DMS114 treated with DMSO at 0.1 percent for 48 hours (cell line): ENCODE data around the gene COPS7A.
A peak's percentile ranks its signal among the peaks of the same experiment; 100 is the strongest.

Experiments used
- DNase-seq: peaks from one replicate; lab custom pipeline; 2025; ENCODE audit not compliant: unreplicated experiment; lab: John Stamatoyannopoulos, UW

The COPS7A gene

DNA sequence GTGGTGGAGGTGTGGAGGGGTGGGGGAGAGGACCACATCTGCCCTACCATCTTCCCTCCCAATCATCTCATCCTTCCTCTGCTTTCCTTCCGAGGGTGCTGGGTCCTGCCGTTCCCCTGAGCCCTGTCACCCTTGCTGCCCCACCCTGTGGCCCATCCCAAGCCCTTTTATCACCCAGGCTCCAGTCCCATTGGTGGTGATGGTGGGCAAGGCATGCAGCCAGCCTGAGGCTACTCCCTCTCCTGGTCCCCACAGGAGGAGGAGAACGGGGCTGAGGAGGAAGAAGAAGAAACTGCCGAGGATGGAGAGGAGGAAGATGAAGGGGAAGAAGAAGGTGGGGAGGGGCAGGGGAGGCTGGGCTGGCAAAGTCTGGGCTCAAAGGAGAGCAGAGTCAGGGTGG, 45.8 kb downstream of the COPS7A start:
- DNase-seq: no peak

DNA sequence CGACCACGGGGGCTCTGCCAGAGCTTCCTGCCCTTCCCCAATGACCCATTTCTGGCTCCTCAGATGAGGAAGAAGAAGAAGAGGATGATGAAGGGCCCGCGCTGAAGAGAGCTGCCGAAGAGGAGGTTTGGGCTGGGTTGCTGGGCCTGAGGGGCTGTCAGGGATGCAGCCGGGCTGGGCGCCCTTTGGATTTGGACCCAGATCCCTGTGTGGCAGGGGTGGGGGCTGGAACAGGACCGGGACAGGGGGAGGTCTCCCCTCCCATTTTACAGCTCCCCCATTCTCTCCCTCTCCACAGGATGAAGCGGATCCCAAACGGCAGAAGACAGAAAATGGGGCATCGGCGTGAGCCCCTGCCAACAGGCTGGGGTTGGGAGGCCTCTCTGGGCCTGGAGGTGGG, 46.2 kb downstream of the COPS7A start:
- DNase-seq: no peak

DNA sequence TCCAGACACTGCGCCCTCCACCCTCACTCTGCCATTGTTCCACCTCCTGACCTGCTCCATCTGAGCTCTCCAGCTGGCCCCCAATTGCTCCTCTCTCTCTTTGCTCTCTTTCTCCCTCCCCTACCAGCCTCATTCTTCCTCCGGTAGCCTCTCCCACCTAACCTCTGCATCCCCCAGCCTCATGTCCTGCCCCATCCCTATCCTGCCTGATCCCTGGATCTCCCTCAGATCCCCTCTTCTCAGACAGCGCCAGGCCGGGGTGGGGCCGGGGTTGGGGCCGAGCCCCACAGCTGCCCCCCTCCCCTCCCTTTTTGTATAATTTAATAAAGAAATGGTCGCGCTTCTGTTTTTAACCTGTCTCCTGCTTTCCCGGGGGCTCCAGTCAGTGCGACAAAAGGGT, 46.8 kb downstream of the COPS7A start:
- no peak for DNase-seq

DNA sequence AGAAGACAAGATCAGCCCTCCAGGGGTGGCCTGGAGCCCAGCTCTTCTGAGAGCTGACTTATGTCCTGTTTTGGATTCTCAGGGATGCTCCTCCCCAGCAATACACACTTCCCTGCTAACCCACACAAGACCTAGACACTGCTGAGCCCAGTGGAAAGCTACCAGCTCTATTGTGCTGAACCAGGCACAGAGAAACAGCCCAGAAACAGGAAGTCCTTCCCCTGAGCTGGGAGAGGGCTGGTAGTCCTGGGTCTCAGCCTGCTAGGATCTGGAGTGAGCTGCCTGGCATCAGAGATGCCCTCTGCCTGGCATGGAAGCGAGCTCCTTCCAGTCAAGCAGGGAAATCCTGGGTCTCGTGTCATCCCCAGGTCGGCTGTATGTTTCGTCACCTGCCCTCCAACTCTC, 47.2 kb downstream of the COPS7A start:
- no peak for DNase-seq

DNA sequence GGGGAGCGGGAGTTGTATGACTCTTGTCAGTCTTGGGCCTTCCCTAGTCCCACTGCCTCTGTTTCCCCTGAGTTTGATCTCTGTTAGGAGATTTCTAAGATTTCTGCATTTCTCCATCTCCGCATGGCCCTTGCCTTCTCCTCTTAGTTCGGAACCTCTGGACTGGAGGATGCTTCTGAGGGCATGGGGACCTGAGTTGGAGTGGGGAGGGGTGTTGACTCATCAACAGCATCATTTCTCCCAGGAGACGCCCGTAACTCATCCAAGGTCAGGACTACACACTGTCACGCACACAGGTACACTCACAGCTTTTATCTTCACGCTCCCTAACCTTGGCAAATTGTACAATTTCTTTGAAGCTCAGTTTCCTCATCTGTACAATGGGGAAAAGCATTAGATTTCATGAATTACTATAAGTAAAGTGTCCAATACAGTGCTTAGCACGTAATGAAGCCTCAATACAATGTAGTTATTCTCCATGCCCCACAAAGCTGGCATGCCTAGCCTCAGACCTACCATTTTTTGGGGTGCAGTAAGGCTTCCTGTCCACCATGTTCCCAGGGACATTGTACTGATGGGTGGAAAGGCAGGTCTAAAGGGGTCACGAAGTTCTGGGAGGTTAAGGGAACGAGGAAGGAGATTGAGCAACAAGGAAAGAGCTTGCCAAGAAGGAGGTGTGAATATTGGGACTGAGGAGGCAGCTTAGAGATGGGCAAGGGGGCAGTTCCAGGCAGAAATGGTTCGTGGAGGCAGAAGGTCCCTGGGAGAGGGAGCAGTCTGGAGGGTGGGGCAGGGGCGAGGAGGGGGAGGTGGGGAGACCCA, 47.9 kb downstream of the COPS7A start:
- DNase-seq: no peak

DNA sequence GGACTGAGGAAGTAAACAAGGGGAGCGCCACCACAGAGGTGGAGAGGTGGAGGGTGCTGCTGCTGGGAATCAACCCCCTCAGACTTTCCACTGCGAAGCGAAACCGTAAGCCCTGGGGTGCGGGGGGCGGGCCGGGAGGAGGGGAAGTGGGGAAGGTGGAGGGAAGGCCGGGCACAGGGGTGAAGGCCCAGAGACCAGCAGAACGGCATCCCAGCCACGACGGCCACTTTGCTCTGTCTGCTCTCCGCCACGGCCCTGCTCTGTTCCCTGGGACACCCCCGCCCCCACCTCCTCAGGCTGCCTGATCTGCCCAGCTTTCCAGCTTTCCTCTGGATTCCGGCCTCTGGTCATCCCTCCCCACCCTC, 48.5 kb downstream of the COPS7A start, which contains the start of gene LAG3:
Gene LAG3 (plus strand): TSS at position 190 of the 365 bp plus-strand sequence. CDS start 333 bp downstream, outside the sequence.
- no peak for DNase-seq

DNA sequence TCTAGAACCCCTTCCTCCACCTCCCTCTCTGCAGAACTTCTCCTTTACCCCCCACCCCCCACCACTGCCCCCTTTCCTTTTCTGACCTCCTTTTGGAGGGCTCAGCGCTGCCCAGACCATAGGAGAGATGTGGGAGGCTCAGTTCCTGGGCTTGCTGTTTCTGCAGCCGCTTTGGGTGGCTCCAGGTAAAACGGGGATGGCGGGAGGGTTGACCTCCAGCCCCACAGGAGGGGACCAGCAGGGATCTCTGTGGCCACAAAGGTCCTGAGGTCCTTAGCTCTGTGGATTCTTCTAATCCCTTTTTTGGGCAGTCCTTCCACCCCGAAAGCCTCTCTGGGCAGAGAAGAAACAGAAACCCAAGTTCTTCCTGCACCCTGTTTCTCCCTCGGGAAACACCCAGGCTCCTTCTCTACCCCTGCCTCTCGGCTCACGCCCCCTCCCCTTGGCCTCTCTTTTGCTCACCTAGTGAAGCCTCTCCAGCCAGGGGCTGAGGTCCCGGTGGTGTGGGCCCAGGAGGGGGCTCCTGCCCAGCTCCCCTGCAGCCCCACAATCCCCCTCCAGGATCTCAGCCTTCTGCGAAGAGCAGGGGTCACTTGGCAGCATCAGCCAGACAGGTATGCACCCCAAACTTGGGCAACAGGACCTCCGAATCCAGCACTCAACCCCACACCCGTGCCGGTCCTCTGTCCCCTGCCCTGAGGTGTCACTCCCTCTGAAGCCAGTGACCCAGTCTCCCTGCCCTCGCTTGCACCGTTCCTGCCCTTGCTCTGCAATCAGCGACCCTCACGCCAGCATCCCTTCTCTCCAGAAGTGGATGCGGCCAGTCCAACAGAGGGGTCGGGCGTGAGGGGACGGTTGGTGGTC, 49.1 kb downstream of the COPS7A start:
- DNase-seq: no peak

DNA sequence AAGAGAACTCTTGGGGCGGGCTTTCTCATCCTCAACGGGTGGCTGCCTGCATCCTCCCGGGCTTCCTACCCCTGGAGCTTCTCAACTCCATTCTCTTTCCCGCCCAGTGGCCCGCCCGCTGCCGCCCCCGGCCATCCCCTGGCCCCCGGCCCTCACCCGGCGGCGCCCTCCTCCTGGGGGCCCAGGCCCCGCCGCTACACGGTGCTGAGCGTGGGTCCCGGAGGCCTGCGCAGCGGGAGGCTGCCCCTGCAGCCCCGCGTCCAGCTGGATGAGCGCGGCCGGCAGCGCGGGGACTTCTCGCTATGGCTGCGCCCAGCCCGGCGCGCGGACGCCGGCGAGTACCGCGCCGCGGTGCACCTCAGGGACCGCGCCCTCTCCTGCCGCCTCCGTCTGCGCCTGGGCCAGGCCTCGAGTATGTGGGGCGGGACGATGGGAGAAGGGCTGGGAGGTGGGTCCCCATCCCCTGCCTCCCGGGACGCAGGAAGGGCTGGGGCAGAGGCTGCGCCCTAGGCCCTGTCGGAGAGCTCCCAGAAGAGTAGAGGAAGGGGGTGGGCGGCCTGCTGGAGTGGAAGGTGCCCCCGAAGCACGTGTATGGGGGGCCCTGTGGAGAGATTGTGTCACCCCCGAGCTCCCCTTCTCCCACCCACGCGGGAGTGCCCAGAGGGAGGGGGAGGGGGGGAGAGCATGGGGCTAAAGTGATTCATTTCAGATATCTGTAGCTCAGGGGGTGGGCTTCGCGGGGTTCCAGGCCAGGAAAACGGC, 49.9 kb downstream of the COPS7A start:
- no peak for DNase-seq

DNA sequence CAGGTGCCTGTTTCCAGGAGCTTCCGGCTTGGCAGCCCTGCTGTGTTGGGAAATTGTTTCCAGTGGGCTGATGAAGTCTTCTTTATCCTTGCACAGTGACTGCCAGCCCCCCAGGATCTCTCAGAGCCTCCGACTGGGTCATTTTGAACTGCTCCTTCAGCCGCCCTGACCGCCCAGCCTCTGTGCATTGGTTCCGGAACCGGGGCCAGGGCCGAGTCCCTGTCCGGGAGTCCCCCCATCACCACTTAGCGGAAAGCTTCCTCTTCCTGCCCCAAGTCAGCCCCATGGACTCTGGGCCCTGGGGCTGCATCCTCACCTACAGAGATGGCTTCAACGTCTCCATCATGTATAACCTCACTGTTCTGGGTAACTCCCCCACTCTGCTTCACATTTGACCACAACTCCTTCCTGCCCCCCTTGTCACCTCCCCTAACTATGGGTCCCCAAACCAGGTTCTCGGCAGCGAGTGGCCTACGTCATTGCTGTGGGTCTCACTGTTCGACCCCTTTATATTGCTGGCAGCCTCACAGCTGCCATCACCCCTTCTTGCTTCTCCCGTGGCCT, 50.7 kb downstream of the COPS7A start:
- no peak for DNase-seq

DNA sequence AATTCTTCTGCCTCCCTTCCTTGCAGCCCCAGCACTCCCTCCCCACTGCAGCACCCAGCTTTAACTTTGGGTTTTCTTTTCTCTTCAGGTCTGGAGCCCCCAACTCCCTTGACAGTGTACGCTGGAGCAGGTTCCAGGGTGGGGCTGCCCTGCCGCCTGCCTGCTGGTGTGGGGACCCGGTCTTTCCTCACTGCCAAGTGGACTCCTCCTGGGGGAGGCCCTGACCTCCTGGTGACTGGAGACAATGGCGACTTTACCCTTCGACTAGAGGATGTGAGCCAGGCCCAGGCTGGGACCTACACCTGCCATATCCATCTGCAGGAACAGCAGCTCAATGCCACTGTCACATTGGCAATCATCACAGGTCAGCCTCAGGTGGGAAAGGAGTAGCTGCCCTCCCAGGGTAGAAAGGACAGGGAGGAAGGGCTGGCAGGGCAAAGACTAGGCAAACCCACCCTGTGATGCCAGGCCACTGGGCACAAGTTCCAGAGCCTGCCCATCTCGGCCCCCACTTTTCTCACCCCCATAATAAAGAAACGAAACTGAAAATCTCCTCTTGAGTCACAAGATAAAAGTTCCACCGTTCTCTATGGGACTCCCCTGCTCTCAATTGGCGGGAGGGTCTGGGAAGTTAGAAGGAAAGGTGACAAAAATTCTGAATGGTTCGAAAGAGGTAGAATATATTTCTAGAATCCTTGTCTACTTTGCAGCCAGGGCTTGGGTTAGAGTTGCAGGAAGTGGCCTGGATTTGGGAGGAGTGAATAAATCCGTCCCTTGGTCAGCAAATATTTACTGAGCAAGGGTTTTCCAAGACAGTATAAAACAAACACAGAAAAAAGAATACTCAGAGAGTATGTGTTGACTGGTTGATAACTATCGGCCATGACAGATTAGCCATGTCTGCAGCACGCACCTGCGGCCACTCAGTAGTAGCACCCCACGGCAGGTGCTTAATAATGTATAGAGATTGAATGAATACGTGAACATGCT, 51.6 kb downstream of the COPS7A start:
- no peak for DNase-seq

DNA sequence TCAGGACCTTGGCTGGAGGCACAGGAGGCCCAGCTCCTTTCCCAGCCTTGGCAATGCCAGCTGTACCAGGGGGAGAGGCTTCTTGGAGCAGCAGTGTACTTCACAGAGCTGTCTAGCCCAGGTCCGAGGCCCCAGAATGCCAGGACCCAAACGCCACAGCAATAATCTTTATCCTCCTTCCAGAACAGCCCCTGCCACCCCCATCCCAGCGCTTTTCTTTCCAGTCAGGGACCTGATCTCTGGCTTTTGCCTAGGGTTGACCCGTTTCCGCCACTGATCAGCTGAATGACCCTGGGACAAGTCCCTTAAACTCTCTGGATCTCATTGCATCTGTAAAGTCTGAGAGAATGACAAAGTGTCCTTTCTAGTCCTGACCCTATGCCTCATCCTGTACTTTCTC, 53.5 kb downstream of the COPS7A start:
- DNase-seq: no peak

DNA sequence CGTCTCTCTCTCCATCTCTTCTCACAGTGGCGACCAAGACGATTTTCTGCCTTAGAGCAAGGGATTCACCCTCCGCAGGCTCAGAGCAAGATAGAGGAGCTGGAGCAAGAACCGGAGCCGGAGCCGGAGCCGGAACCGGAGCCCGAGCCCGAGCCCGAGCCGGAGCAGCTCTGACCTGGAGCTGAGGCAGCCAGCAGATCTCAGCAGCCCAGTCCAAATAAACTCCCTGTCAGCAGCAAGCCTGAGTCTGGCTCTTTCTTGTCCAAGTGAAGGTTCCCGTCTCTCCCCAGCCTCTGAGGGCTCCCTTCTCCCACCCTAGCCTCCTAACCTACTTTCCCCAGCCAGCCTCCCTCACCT, 54.3 kb downstream of the COPS7A start:
- no peak for DNase-seq

DNA sequence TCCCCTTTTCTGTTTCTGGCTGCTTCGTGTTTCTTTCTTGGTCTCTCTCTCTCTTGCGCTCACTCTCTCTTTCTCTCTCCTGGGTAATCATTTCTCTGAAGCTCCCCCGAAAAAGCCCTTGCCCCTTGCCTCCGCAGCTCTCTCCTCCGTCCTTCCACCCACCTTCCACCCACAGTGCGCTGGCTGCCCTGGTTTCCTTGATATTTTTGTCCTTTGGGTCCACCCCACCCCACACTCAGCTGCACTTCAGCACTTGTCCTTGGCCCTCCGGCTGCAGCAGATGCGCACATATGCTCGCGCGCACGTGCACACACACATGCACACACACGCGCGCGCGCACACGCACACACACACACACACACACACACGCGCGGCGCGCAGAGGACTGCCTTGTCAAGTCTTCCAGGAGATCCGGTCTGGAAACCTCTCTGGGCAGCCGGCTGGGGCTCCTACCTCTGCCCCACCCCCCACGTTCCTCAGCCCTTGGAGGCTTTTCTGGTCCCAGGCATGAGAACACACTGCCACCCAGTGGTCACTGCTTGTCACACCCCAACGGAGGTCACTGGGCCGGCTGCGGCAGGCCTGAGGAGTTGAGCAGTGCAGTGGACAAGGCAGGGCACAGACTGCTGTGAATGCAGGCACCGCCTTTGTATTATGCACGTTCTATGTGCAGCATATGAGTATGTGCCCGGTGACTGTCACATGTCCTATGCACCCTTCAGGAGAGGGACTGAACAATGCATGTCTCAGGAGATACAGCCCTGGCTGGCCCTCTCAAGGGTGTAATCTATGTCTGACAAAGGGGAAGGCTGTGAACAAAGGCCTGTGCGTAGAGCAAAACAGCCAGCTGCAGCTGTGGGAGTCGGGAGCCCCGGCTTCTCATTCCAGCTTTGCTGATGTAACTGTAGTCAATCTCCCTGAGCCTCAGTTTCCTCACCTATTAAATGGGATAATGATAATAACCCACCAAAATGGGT, 55.0 kb downstream of the COPS7A start:
- peak; percentile 84 for DNase-seq

DNA sequence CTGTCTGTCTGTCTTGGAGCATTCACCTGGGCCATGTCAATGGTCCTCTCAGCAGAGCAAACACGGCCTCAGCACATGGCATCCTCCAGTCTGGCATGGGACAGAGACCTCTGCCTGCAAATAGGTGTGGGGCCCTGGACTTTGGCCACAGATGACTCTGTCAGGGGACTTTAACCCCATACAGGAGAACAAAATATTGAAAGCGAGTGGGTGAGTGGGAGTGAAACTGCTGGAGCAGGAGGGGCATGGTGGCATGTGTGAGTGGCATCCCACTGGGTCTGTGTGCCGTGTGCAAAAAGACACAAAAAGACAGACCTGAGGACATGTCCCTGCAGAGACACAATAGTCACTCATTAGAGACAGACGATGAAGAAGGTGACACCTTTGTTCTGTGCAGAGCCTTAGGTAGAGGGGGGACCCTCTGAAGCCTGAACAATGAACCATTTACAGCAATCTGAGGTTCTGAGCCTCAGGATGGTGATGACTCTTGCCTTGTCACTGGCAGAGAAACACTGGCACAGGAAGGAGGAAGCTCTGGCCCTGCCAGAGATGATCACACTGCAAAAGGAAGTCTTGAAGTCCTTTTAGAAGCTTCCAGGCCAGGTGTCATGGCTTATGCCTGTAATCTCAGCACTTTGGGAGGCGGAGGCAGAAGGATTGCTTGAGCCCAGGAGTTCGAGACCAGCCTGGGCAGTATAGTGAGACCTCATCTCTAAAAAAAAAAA, 56.0 kb downstream of the COPS7A start:
- no peak for DNase-seq

DNA sequence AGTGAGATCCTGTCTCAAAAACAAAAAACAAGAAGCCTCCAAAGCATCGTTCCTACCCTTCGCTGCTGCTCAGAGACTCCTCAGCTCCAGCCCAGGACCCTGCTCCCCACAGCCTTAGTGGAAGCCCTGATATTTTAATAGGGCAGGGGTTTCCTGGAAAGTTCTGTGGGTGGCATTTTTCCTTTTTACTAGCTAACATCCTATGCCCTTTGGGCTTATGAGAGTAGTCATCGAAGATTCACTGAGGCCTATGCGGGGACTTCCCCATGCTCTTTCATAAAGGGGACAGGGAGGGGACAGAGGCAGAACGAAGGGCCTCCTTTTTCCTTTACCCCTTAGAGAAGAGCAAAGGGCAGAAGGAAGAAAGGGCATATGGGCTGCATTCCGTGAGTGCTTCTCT, 56.7 kb downstream of the COPS7A start:
- DNase-seq: no peak
